ENCODE data around the gene TSEN54.

TSEN54 gene

GRCh38 chr17:75490173-75490743 is 26.1 kb upstream of the TSEN54 start:
- Histone ChIP-seq H3K27me3 (no peaks in the 10 kb centered on the region), H3K4me1 (no peaks in the 10 kb centered on the region), H3K9me3 (no peaks in the 10 kb centered on the region), H3K36me3 (peaks cover 3% of the 10 kb centered on the region), H3K4me3 (ENCODE audit: low read depth, low read length) (no peak overlapping the region)
- no peak for DNase-seq
- TF ChIP-seq, protein P1, sequence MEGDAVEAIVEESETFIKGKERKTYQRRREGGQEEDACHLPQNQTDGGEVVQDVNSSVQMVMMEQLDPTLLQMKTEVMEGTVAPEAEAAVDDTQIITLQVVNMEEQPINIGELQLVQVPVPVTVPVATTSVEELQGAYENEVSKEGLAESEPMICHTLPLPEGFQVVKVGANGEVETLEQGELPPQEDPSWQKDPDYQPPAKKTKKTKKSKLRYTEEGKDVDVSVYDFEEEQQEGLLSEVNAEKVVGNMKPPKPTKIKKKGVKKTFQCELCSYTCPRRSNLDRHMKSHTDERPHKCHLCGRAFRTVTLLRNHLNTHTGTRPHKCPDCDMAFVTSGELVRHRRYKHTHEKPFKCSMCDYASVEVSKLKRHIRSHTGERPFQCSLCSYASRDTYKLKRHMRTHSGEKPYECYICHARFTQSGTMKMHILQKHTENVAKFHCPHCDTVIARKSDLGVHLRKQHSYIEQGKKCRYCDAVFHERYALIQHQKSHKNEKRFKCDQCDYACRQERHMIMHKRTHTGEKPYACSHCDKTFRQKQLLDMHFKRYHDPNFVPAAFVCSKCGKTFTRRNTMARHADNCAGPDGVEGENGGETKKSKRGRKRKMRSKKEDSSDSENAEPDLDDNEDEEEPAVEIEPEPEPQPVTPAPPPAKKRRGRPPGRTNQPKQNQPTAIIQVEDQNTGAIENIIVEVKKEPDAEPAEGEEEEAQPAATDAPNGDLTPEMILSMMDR (IDR thresholded peaks at IDR 0.05; ENCODE audit: low read depth, low read length), result no peak

DNA sequence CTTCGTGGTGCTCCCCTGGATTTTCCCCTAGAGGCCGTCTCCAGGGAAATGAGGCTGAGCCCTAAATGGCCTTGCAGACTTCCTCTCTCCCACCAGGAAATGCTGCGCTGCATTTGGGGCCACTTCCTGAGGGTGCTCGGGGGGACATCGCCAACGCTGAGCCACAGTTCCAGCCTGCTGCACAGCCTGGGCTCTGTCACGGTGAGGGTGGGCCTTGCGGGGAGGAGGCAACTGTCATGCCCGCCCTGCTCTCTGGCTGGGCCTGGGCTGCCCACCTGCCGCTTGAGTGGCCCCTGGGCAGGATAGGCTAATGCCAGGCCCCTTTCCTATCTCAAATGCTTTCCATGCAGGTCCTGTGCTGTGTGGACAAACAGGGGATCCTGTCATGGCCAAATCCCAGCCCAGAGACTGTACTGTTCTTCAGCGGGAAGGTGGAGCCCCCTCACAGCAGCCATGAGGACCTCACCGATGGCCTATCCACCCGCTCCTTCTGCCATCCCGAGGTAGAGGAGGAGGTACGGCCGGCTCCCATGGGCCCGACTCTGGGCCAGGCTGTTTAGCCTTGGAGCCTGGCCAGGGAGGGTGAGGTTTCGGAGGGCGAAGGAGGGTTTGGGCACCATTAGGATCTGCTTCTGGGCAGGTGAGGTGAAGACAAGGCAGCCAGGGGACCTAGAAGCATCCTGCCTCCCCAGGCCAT is 25.2 kb upstream of the TSEN54 start:
- H3K4me3 ChIP-seq (ENCODE audit: low read depth, low read length), result no peak overlapping the region
- H3K36me3 ChIP-seq, result peaks cover 11% of the 10 kb centered on the region
- no peaks in the 10 kb centered on the region for H3K9me3 ChIP-seq
- TF ChIP-seq, protein P1 (IDR thresholded peaks at IDR 0.05; ENCODE audit: low read depth, low read length), result no peak
- DNase-seq, result no peak
- no peaks in the 10 kb centered on the region for H3K27me3 ChIP-seq
- no peaks in the 10 kb centered on the region for H3K4me1 ChIP-seq

DNA sequence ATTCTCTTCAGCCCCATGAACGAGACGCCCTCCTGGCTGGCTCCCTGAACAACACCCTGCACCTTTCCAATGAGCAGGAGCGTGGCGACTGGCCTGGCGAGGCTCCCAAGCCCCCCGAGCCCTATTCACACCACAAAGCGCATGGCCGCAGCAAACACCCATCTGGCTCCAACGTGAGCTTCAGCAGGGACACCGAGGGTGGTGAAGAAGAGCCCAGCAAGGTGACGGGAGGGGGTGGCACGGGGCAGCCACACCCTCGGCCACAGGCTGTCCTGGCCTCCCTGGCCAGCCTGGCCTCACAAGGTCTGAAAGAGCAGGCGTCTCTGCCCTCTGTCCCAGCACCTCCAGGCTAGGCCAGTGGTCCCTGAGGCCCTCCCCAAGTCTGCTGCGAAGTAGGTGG is 24.6 kb upstream of the TSEN54 start:
- no peaks in the 10 kb centered on the region for H3K27me3 ChIP-seq
- H3K4me1 ChIP-seq, result no peaks in the 10 kb centered on the region
- no peak overlapping the region for H3K4me3 ChIP-seq (ENCODE audit: low read depth, low read length)
- H3K9me3 ChIP-seq, result no peaks in the 10 kb centered on the region
- TF ChIP-seq, protein P1 (IDR thresholded peaks at IDR 0.05; ENCODE audit: low read depth, low read length), result no peak
- no peak for DNase-seq
- H3K36me3 ChIP-seq, result peaks cover 15% of the 10 kb centered on the region

- no peak for DNase-seq
- no peaks in the 10 kb centered on the region for H3K4me1 ChIP-seq
- H3K4me3 ChIP-seq (ENCODE audit: low read depth, low read length), result no peak overlapping the region
- TF ChIP-seq, protein P1 (IDR thresholded peaks at IDR 0.05; ENCODE audit: low read depth, low read length), result no peak
- H3K27me3 ChIP-seq, result no peaks in the 10 kb centered on the region
- peaks cover 21% of the 10 kb centered on the region for H3K36me3 ChIP-seq
- H3K9me3 ChIP-seq, result no peaks in the 10 kb centered on the region
Measured at GRCh38 chr17:75492555-75493168, 23.7 kb upstream of the TSEN54 start.

DNA sequence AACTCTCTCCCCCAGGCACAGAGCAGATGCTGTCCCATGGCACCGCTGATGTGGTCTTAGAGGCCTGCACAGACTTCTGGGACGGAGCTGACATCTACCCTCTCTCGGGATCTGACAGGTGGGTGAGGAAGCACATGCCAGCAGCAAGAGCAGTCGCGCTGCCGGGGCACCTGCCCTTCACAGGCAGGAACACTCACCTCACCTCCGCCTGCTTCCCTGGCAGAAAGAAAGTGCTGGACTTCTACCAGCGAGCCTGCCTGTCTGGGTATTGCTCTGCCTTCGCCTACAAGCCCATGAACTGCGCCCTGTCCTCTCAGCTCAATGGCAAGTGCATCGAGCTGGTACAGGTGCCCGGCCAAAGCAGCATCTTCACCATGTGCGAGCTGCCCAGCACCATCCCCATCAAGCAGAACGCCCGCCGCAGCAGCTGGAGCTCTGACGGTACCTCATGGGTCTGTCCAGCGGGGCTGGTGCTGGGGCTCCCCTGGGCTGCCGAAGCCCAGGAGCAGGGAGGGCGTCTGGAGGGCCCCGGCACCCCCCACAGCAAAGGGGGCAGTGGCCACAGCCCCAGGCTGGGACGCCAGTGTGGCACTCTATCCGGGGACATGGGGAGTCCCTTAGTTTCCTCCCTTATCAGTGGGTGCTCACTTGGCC is 22.7 kb upstream of the TSEN54 start:
- Histone ChIP-seq H3K27me3 (no peaks in the 10 kb centered on the region), H3K36me3 (peaks cover 31% of the 10 kb centered on the region), H3K4me1 (no peaks in the 10 kb centered on the region), H3K9me3 (no peaks in the 10 kb centered on the region), H3K4me3 (ENCODE audit: low read depth, low read length) (no peak overlapping the region)
- TF ChIP-seq, protein P1 (IDR thresholded peaks at IDR 0.05; ENCODE audit: low read depth, low read length), result no peak
- DNase-seq, result no peak

All from BE2C (cell line).